GM19372 (cell line): ENCODE data around the gene GTPBP4.
"Not testable (repeated sequence)": the region's sequence is repeated elsewhere in the genome, so short reads cannot be mapped to it uniquely, and the experiment has no call there.

Experiments used
- ATAC-seq: cut with Tn5 transposase; IDR thresholded peaks from one replicate; pipeline ENCODE4 v1.9.1; 2021; ENCODE audit warnings: mild to moderate bottlenecking, low read depth, moderate library complexity; ENCODE audit not compliant: unreplicated experiment

Gene GTPBP4

GRCh38 chr10:1022413-1022812 is 34.2 kb downstream of the GTPBP4 start:
- no peak for ATAC-seq

DNA sequence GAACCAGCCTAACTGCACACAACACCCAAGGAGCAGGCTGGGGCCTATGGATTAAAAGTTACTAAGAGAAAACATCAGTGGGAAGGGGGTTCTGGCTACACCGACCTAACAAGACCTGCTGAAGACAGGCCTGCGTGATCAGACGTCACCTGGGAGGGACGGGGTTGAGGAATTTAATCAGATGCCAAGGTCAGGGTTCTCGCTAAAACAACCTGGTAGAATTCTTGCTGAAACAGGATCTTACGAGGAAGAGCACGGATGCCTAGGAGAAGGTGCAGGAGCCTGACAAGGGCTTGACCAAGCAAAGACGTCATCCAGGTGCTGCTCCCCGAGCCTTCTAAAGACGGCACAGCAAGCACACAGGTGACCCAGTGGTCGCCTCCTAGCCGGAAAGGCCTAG is 35.9 kb downstream of the GTPBP4 start:
- no peak for ATAC-seq

GRCh38 chr10:1025683-1026082 is 37.4 kb downstream of the GTPBP4 start, which contains the start of gene IDI2:
Gene IDI2 (minus strand): TSS chr10:1025859. CDS start chr10:1024723, 1,136 bp downstream.
- ATAC-seq, result no peak

- no peak for ATAC-seq
These were observed 38.3 kb downstream of the GTPBP4 start for GRCh38 chr10:1026578-1026977.

- ATAC-seq, result no peak
These were observed 41.6 kb downstream of the GTPBP4 start for GRCh38 chr10:1029838-1030237.

DNA sequence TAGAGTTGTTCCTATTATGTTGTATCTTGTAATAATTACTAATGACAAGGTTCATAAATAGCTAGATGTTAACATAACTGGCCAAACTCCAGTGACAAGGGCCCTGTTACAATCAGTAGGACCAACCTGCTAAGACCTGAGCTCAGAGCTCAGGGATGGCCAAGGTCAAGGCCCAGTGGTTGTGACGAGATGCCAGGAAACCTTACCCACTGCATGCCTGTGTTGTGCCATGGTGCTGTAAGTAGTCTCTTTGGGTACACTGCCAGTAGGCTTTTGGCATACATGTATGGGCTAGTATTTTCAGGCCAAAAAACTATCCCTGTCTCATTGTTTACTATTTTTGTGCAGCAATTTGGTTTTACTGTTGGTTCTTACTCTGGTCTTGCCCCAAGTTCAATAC is 45.4 kb downstream of the GTPBP4 start:
- ATAC-seq, result no peak

- no peak for ATAC-seq
These were observed 46.5 kb downstream of the GTPBP4 start for GRCh38 chr10:1034758-1035157.

DNA sequence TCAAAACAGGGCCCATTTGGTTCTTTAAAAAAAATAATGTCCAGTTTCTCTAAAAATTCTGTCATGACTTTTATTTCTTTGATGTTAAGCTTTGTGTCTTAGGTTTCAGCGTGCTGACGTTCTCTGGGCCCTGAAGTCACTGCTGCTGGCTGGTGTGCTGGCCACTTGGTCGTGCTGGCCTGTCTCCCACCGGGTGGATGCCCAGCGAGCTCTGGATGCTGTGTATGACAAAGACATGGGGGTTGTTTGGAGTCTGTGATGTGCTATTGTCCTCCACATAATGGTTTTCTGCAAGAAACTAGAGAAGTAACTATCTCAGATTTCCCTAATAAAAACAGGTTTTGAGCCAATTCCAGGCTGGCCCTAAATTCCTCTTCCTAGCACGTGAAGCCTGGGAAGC is 47.0 kb downstream of the GTPBP4 start:
- no peak for ATAC-seq

- ATAC-seq, result no peak
These were observed 48.1 kb downstream of the GTPBP4 start for GRCh38 chr10:1036341-1036791.

DNA sequence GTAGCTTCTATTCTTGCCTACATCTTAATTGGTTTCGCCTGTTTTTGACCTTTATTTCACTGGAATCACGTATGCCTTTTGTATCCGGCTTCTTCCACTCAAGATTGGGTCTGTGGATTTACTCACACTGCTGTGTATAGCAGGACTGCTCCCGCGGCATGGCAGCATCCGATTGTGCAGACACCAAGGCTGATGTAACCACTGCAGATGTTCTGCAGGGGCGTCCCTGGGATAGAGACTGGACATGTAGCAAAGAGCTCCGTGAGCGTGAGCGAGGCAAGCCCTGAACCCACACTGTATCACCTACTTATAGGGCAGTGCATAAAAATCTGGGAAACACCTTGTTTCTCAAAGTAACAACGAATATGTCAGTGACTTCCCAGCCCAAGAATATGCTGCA is 48.9 kb downstream of the GTPBP4 start:
- no peak for ATAC-seq

GRCh38 chr10:1038769-1039168 is 50.5 kb downstream of the GTPBP4 start:
- ATAC-seq, result not testable (repeated sequence)

DNA sequence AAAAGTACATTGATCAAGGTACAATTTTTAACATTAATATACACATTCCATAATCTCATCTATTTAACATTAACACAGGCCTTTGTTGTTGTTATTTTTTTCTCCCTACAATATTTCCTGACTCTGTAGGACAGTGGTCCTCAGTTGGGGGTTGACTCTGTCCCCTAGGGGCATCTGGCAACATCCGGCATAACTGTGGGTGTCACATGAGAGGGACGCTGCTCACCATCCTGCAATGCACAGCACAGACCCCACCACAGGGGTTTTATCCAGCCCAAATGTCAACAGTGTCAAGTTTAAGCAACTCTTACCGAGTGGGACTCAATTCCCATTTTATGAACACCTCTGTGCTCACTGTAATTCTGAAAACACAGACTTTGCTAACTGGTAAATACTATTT is 51.9 kb downstream of the GTPBP4 start:
- ATAC-seq, result no peak

DNA sequence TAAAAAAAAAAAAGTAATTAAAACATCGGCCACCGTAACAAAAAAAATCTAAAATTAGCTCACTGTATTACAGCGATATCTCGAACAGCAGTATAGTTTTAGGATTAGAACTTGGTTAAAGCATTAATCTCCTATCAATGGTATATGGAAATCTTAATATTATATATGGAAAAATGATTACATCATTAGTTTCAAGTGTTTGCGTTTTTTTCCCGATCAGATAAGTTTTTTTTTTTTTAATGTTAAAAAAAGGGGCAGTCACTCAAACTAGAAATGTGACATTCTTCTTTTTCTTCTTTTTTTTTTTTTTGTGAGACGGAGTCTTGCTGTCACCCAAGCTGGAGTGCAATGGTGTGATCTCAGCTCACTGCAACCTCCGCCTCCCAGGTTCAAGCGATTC is 53.3 kb downstream of the GTPBP4 start:
- no peak for ATAC-seq

- peak; percentile 55 for ATAC-seq
These were observed 55.3 kb downstream of the GTPBP4 start for GRCh38 chr10:1043532-1043995.

DNA sequence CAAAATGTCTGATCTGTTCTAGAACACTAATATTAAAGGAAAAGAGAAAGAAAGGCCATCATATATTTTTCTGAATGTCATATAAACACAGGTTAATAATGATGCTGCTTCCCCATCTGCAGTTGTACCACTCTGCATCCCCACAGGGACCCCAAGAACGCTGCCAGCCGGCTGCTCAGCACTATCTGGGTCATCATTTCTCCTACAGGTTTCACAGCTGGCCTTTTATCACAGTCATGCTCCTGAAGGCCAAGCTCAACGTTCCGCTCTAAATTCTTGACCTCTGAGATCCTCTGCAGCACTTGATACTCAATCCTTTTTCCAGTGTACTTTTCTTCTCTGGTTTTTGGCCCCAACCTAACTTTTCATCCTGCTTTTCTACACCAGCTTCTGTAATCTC is 55.9 kb downstream of the GTPBP4 start:
- no peak for ATAC-seq

DNA sequence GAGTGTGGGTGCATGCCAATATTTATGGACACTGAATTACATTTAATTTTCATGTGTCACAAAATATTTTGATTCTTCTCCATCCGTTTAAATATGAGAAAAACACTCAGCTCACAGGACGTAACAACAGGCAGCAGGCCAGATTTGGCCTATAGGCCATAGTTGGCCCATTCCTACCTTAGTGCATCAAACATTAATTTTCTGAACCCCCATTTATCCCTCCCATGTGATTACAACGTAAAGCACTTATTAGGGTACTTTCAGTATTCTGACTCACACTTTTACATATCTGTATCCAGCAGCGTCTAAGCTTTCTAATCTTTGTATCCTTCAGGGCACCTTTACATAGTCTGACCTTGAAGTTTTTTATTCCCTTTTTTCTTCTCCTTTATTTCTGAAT is 56.7 kb downstream of the GTPBP4 start:
- no peak for ATAC-seq

GRCh38 chr10:1045415-1045814 is 57.2 kb downstream of the GTPBP4 start:
- ATAC-seq, result no peak

GRCh38 chr10:1047937-1048336 is 59.7 kb downstream of the GTPBP4 start:
- no peak for ATAC-seq

DNA sequence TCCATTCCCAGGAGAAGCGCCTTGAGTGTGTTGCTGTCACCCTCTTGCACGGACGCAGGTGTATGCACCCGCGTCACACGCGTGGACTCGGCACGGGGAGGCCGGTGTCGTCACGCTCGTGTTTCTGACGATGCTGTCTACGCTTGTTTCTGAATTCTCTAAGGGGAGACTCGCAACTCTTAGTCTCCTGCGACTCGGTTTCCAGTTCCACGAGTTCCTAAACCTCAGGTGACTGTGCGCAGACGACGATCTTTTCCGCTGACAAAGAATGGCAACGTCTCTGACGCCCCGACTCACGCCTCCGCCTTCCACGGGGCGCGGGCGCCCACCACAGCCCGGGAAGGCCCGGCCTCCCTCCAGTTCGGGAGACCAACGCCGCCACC is 60.1 kb downstream of the GTPBP4 start:
- peak; percentile 13 for ATAC-seq

- ATAC-seq, result peak; percentile 77
These were observed 60.6 kb downstream of the GTPBP4 start, which contains the start of gene IDI1 for GRCh38 chr10:1048732-1049424. Gene IDI1 (minus strand): TSS chr10:1049119. CDS start chr10:1049003, 116 bp downstream.

GRCh38 chr10:1049425-1049958 is 61.3 kb downstream of the GTPBP4 start:
- ATAC-seq, result no peak

- no peak for ATAC-seq
These were observed 61.9 kb downstream of the GTPBP4 start for GRCh38 chr10:1050145-1050544.
